Neutrophil (primary cell): ENCODE data around the gene KCNQ2.
"Not testable (repeated sequence)": the region's sequence is repeated elsewhere in the genome, so short reads cannot be mapped to it uniquely, and the experiment has no call there.

Source experiments
- H3K27ac ChIP-seq: fragments of 200-600 bp; sonication (generic); 2 replicates; pipeline ENCODE4 v1.5.1; 2016; ENCODE audit warnings: mild to moderate bottlenecking, moderate library complexity
- H3K27me3 ChIP-seq: fragments of 200-600 bp; sonication (generic); 2 replicates; pipeline ENCODE4 v1.6.0; 2016; ENCODE audit warnings: mild to moderate bottlenecking
- H3K36me3 ChIP-seq: fragments of 200-600 bp; sonication (generic); 2 replicates; pipeline ENCODE4 v1.5.1; 2017
- H3K4me1 ChIP-seq, 2 experiments: fragments of 200-600 bp in 1 of 2; sonication (generic) in 1 of 2; 1 replicate in 1 of 2; 2 replicates in 1 of 2; pipeline versions ENCODE4 v1.5.1 to v1.6.1; 2013 to 2016; ENCODE audit warnings: low read depth in 1 of 2, low read length in 1 of 2, mild to moderate bottlenecking in 1 of 2, moderate library complexity in 1 of 2; ENCODE audit not compliant: control insufficient read depth in 1 of 2, insufficient read depth in 1 of 2
- H3K4me3 ChIP-seq, 2 experiments: fragments of 200-600 bp in 1 of 2; sonication (generic) in 1 of 2; 1 replicate in 1 of 2; 2 replicates in 1 of 2; pipeline ENCODE4 v1.5.1; 2013 to 2016; ENCODE audit warnings: low read depth in 1 of 2, low read length in 1 of 2, mild to moderate bottlenecking in 1 of 2, moderate library complexity in 1 of 2
- H3K9me3 ChIP-seq: fragments of 200-600 bp; sonication (generic); 2 replicates; pipeline ENCODE4 v1.5.1; 2016
- CTCF ChIP-seq: fragments of 200-600 bp; sonication (generic); IDR thresholded peaks from 2 replicates; pipeline ENCODE4 v1.5.1; 2016; ENCODE audit warnings: antibody characterized with exemption

KCNQ2 gene

DNA sequence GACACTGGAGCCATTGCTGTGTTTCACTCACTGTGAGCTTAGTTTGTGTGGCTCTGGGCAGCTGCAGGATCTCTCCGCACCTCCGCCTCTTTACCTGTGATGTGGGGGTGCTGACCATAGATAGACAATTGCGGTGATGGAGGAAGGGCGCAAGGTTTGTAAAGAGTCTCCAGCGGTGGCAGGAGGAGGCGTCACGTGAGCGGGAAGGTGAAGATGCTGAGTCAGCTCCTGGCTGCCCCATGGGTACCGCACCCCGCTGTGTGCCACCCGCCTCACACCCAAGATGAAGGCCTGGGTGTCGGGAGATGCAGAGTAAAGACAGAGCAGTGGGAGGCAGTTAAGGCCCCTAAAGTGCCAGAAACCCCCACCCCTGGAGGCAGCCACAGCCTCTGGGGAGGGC lies 9.0 kb upstream of the KCNQ2 start:
- Histone ChIP-seq H3K27ac (no peak overlapping the region), H3K27me3 (peaks cover 90% of the 10 kb centered on the region), H3K4me1 (no peaks in the 10 kb centered on the region), H3K4me3 (no peak overlapping the region), H3K9me3 (no peaks in the 10 kb centered on the region), H3K36me3 (no peaks in the 10 kb centered on the region)
- TF ChIP-seq CTCF = no peak

DNA sequence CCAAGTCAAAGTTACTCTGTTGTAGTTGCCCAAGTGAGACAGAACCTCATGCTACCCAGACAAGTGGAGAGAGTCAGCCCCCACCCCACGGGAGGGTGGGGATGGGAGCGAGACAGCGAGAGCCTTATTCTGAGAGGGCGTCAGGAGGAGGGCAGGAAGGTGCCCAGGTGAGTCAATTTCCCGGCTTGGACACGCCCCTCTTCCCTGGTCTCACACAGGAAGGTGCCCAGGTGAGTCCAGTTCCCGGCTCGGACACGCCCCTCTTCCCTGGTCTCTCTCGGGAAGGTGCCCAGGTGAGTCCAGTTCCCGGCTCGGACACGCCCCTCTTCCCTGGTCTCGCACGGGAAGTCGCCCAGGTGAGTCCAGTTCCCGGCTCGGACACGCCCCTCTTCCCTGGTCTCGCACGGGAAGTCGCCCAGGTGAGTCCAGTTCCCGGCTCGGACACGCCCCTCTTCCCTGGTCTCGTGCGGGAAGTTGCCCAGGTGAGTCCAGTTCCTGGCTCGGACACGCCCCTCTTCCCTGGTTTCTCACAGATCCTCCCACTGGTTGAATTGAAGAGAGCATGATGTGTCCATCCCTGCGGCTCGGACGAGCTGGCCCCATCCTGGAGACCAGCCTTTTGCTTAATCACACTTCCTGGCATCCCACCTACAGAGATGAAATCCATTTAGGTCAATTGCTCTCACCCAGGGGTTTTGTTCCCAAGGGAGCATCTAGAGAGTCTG lies 7.4 kb upstream of the KCNQ2 start:
- not testable (repeated sequence) for H3K9me3 ChIP-seq, H3K36me3 ChIP-seq, H3K27ac ChIP-seq, H3K4me3 ChIP-seq, H3K4me1 ChIP-seq
- peaks cover 99% of the 10 kb centered on the region for H3K27me3 ChIP-seq

GRCh38 chr20:63478346-63479302 lies 6.2 kb upstream of the KCNQ2 start:
- H3K4me1 ChIP-seq = no peaks in the 10 kb centered on the region
- H3K9me3 ChIP-seq = no peaks in the 10 kb centered on the region
- H3K27me3 ChIP-seq = peaks cover 99% of the 10 kb centered on the region
- no peaks in the 10 kb centered on the region for H3K36me3 ChIP-seq
- TF ChIP-seq CTCF = no peak
- no peak overlapping the region for H3K4me3 ChIP-seq
- no peak overlapping the region for H3K27ac ChIP-seq

- no peaks in the 10 kb centered on the region for H3K36me3 ChIP-seq
- no peak overlapping the region for H3K4me3 ChIP-seq
- H3K27ac ChIP-seq = no peak overlapping the region
- no peaks in the 10 kb centered on the region for H3K4me1 ChIP-seq
- no peaks in the 10 kb centered on the region for H3K9me3 ChIP-seq
- peaks cover 99% of the 10 kb centered on the region for H3K27me3 ChIP-seq
- no peak for TF ChIP-seq CTCF
Measured at GRCh38 chr20:63477944-63478343, 5.5 kb upstream of the KCNQ2 start.

- Histone ChIP-seq H3K27ac (no peak overlapping the region), H3K27me3 (peaks cover 99% of the 10 kb centered on the region), H3K9me3 (no peaks in the 10 kb centered on the region), H3K36me3 (no peaks in the 10 kb centered on the region), H3K4me3 (no peak overlapping the region), H3K4me1 (no peaks in the 10 kb centered on the region)
- TF ChIP-seq CTCF = no peak
Measured at GRCh38 chr20:63477061-63477616, 4.7 kb upstream of the KCNQ2 start.

DNA sequence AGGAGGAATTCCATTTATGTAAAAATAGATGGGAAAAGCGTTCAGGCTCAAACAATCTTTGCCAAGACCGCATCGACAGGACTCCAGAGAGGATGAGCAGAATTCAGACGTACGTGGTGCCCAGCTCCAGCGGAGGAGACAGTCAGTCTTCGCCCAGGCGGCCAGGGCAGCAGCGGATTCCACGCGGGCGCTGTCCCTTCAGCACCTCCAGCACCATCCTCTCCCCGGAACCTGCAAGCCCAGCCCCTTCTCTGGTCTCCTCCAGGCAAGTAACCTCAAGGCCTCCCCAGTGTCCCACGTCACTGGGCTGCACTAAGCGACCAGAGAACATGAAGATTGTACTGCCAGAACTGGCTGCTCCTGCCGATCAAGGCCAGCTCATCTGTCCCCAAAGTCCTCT lies 2.8 kb upstream of the KCNQ2 start:
- Histone ChIP-seq H3K4me1 (no peaks in the 10 kb centered on the region), H3K27ac (no peak overlapping the region), H3K4me3 (no peak overlapping the region), H3K9me3 (no peaks in the 10 kb centered on the region), H3K27me3 (peaks cover 99% of the 10 kb centered on the region), H3K36me3 (no peaks in the 10 kb centered on the region)
- TF ChIP-seq CTCF = no peak
